ENCODE measurements around the gene STEAP4. TPM values are rescaled to one million over a fixed set of nuclear protein-coding genes. Genes with fewer than 3 reads are reported as not detected.

Gene STEAP4
- polyA plus RNA-seq, 3 donors: 0.06 to 0.11 (median 0.08) TPM

GRCh38 chr7:88314061-88314491, 7.4 kb upstream of the STEAP4 start:
- no peak for DNase-seq (ENCODE audit: low read depth in 3 of 3, low spot score in 2 of 3)

- no peak for DNase-seq (ENCODE audit: low read depth in 3 of 3, low spot score in 2 of 3)
Observed at GRCh38 chr7:88312061-88312663, 5.5 kb upstream of the STEAP4 start.

- DNase-seq (ENCODE audit: low read depth in 3 of 3, low spot score in 2 of 3): no peak
Observed at GRCh38 chr7:88311675-88312036, 5.0 kb upstream of the STEAP4 start.

- DNase-seq (ENCODE audit: low read depth in 3 of 3, low spot score in 2 of 3): no peak
Observed at GRCh38 chr7:88310956-88311674, 4.4 kb upstream of the STEAP4 start.

- no peak for DNase-seq (ENCODE audit: low read depth in 3 of 3, low spot score in 2 of 3)
Observed at GRCh38 chr7:88309819-88310218, 3.1 kb upstream of the STEAP4 start.

GRCh38 chr7:88307823-88308222, 1.1 kb upstream of the STEAP4 start:
- no peak for DNase-seq (ENCODE audit: low read depth in 3 of 3, low spot score in 2 of 3)

- no peak for DNase-seq (ENCODE audit: low read depth in 3 of 3, low spot score in 2 of 3)
Observed at GRCh38 chr7:88307412-88307811, 718 bp upstream of the STEAP4 start.

- no peak for DNase-seq (ENCODE audit: low read depth in 3 of 3, low spot score in 2 of 3)
Observed at GRCh38 chr7:88305044-88305443, 1.6 kb downstream of the STEAP4 start.

- DNase-seq (ENCODE audit: low read depth in 3 of 3, low spot score in 2 of 3): no peak
Observed at GRCh38 chr7:88302486-88302885, 4.2 kb downstream of the STEAP4 start.

- no peak for DNase-seq (ENCODE audit: low read depth in 3 of 3, low spot score in 2 of 3)
Observed at GRCh38 chr7:88301924-88302323, 4.8 kb downstream of the STEAP4 start.

GRCh38 chr7:88300401-88300945, 6.2 kb downstream of the STEAP4 start:
- DNase-seq (ENCODE audit: low read depth in 3 of 3, low spot score in 2 of 3): no peak

- no peak for DNase-seq (ENCODE audit: low read depth in 3 of 3, low spot score in 2 of 3)
Observed at GRCh38 chr7:88299126-88299525, 7.6 kb downstream of the STEAP4 start.

- DNase-seq (ENCODE audit: low read depth in 3 of 3, low spot score in 2 of 3): no peak
Observed at GRCh38 chr7:88293866-88294265, 12.8 kb downstream of the STEAP4 start.

- no peak for DNase-seq (ENCODE audit: low read depth in 3 of 3, low spot score in 2 of 3)
Observed at GRCh38 chr7:88291398-88292173, 15.1 kb downstream of the STEAP4 start.

- DNase-seq (ENCODE audit: low read depth in 3 of 3, low spot score in 2 of 3): no peak
Observed at GRCh38 chr7:88290491-88290890, 16.2 kb downstream of the STEAP4 start.

GRCh38 chr7:88289564-88290025, 17.1 kb downstream of the STEAP4 start:
- DNase-seq (ENCODE audit: low read depth in 3 of 3, low spot score in 2 of 3): no peak

- DNase-seq (ENCODE audit: low read depth in 3 of 3, low spot score in 2 of 3): no peak
Observed at GRCh38 chr7:88281749-88282148, 24.9 kb downstream of the STEAP4 start.

GRCh38 chr7:88280801-88281200, 25.9 kb downstream of the STEAP4 start:
- no peak for DNase-seq (ENCODE audit: low read depth in 3 of 3, low spot score in 2 of 3)

- DNase-seq (ENCODE audit: low read depth in 3 of 3, low spot score in 2 of 3): no peak
Observed at GRCh38 chr7:88279323-88279722, 27.4 kb downstream of the STEAP4 start.

- no peak for DNase-seq (ENCODE audit: low read depth in 3 of 3, low spot score in 2 of 3)
Observed at GRCh38 chr7:88278881-88279280, 27.8 kb downstream of the STEAP4 start.

GRCh38 chr7:88276605-88277153, 30.0 kb downstream of the STEAP4 start:
- DNase-seq (ENCODE audit: low read depth in 3 of 3, low spot score in 2 of 3): no peak
